ENCODE data around the gene GRIPAP1.

The GRIPAP1 gene

DNA sequence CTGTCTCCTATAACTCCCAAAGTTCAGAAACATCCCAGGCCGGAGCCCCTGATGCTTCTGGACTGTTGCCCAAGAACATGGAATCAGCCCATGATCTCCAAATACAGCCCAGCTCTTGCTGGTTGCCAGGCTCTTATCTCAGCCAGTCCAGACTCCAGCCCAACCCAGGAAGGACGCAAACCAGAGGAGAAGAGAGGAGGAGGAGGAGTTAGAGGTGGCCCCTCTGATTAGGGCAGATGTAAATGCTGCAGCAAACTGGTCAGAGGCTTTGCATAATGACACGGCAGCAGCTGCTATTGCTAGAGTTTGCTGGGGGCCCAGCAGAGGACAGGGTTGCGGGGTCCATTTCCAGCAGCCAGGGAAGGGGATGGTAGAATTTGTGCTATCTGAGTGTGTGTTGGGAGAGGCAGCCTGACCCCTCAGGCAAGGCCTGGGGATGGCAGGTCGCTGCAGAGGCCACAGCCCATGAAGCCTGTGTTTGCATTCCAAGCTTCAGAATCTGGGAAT is 40.4 kb downstream of the GRIPAP1 start:
- H3K4me3 ChIP-seq (ENCODE audit: low read depth, low read length) = no peak overlapping the region

DNA sequence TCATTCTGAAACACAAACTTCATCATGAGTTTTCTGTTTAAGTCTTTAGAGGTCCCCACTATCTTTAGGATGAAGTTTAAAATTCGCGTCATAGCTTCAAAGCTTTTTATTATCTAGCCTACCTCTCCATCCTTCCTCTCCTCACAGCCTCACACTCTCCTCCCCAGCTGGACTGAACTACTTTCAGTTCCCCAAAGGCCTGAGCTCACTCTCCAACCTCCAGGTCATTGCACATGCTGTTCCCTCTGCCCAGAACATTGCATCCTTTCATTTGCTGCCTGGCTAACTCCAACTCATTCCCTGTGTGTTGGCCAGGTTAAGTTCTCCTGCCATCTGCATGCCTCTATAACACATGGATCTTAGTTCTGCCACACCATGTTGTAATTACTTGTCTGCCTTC is 41.8 kb downstream of the GRIPAP1 start:
- no peak overlapping the region for H3K4me3 ChIP-seq (ENCODE audit: low read depth, low read length)
- no peak for DNase-seq (ENCODE audit: low read depth)
- TF ChIP-seq, protein P1, sequence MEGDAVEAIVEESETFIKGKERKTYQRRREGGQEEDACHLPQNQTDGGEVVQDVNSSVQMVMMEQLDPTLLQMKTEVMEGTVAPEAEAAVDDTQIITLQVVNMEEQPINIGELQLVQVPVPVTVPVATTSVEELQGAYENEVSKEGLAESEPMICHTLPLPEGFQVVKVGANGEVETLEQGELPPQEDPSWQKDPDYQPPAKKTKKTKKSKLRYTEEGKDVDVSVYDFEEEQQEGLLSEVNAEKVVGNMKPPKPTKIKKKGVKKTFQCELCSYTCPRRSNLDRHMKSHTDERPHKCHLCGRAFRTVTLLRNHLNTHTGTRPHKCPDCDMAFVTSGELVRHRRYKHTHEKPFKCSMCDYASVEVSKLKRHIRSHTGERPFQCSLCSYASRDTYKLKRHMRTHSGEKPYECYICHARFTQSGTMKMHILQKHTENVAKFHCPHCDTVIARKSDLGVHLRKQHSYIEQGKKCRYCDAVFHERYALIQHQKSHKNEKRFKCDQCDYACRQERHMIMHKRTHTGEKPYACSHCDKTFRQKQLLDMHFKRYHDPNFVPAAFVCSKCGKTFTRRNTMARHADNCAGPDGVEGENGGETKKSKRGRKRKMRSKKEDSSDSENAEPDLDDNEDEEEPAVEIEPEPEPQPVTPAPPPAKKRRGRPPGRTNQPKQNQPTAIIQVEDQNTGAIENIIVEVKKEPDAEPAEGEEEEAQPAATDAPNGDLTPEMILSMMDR (IDR thresholded peaks at IDR 0.05; ENCODE audit: low read depth, low read length, missing control alignments) = no peak

More for the DNA sequence above, 40.4 kb downstream of the GRIPAP1 start:
- TF ChIP-seq, protein P1 (IDR thresholded peaks at IDR 0.05; ENCODE audit: low read depth, low read length, missing control alignments) = no peak
- DNase-seq (ENCODE audit: low read depth) = no peak

DNA sequence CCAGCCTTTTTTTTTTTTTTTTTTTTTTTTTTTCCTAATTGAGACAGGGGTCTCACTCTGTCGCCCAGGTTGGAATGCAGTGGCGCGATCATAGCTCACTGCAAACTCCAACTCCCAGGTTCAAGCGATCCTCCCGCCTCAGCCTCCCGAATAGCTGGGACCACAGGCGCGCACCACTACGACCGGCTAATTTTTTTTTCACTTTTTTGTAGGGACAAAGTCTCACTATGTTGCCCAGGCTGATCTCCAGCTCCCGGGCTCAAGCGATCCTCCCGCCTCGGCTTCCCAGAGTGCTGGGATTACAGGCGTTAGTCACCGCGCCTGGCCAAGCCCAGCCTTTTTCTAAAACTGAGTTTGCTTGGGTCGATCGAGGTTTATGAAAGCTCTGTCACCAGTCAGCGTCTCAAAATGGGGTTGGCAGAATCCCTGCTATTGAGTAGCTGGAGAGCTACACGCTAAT is 43.4 kb downstream of the GRIPAP1 start:
- peak overlapping the region; percentile 83 for H3K4me3 ChIP-seq (ENCODE audit: low read depth, low read length)
- no peak for DNase-seq (ENCODE audit: low read depth)
- TF ChIP-seq, protein P1 (IDR thresholded peaks at IDR 0.05; ENCODE audit: low read depth, low read length, missing control alignments) = no peak

DNA sequence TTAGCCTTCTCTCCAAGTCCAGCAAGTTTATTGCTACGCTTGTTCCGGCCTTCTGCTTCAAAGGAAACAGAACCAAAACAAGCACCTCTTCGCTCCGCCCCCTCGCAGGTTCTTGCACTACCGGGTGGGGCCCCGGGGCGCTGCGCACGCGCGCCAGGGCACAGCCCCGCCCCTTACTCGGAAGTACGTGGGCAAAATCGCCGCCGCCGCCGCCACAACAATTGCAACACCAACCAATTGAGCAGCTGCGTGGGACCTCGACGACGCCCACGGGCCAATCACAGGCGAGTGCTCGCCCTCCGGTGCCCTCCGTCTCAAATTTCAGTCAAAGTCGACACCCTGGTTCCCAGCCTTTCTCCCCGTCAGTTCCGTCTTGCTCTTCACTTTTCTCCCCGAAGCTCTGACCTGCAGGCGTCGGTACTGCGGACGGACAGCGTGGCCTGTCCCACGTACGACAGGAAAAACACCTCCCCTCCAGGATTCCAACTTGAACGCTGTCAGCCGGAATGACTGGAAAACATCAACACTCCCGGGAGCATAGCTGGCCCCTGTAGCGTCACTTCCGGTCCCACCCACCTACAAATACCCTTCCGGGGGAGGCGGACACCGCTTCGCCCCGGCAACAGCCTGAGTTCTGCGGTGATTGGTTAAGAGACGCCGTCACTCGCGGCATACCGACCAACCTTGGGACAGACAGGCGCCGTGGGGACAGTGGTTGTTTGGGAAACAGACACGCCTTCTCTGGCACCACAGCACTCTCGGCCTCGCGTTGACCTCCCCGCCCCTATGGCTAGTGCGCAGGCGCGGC is 44.0 kb downstream of the GRIPAP1 start:
- peak overlapping the region; percentile 83 for H3K4me3 ChIP-seq (ENCODE audit: low read depth, low read length)
- TF ChIP-seq, protein P1 (IDR thresholded peaks at IDR 0.05; ENCODE audit: low read depth, low read length, missing control alignments) = no peak
- peak; percentile 92 for DNase-seq (ENCODE audit: low read depth)

DNA sequence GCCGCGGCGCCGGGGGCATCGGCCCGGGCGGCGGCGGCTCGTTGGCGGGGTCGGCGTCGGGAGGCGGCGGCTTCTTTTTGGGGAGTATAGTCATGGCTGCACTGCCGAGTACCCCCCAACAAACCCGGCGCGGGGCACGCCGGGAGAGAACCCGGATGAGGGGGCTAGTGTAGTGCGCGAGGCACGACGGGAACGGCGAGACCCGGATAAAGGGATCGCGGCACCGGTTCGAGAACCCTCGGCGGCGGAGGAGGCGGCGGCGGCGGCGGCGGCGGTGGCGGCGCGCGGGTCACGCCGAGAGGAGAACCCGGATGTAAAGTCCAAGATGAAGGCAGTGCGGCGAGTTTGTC is 44.6 kb downstream of the GRIPAP1 start, which contains the start of gene OTUD5:
Gene OTUD5, minus strand, starts transcription at position 131 of the 350 bp plus-strand sequence. Its CDS starts 37 bp downstream, at position 94.
- TF ChIP-seq, protein P1 (IDR thresholded peaks at IDR 0.05; ENCODE audit: low read depth, low read length, missing control alignments) = no peak
- peak within 1 kb of the TSS; percentile 83 for H3K4me3 ChIP-seq (ENCODE audit: low read depth, low read length)
- DNase-seq (ENCODE audit: low read depth) = no peak

DNA sequence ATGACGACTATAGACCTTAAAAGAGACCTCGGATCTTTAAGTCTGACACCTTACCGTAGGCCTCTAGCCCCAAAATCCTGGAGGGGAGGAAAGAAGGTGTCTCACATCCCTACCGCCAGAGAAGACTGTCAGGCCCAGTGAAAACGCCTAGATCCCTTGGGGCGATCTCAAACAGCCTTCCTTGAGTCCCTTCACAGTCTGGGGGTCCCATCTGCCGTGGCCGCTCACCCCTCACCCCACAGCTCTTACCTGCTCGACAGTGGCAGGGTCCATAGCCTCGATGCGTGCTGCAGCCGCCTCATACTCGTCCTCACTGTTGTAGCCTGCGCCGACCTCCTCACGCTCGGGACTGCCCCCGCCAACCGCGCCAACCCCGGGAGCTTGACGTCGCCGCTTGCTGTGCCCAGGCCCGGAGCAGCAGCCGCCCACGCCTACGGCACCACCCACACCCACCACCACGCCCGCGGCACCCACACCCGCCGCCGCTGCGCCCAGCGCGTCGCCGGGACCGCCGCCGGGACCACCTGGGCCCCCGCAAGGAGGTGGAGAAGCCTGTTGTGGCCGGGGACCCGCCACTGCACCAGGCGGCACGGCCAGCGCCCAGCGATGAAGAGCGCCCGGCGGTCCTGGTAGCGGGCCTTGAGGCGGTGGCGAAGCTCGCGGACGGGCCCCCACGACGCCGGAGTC is 45.2 kb downstream of the GRIPAP1 start:
- TF ChIP-seq, protein P1 (IDR thresholded peaks at IDR 0.05; ENCODE audit: low read depth, low read length, missing control alignments) = no peak
- DNase-seq (ENCODE audit: low read depth) = no peak
- H3K4me3 ChIP-seq (ENCODE audit: low read depth, low read length) = peak overlapping the region; percentile 83
